ENCODE data around the gene SCLT1.

The SCLT1 gene

GRCh38 chr4:129131343-129131742, 38.0 kb upstream of the SCLT1 start:
- TF ChIP-seq REST (IDR thresholded peaks at IDR 0.05; ENCODE audit: insufficient read depth in 1 of 2, low read depth in 2 of 2, low read length in 2 of 2) (no peak), FOXP2 (optimal IDR thresholded peaks at IDR 0.05; ENCODE audit: borderline replicate concordance, extremely low read depth, extremely low read length, insufficient read depth) (no peak), TAF1 (IDR thresholded peaks at IDR 0.05; ENCODE audit: borderline replicate concordance, insufficient read depth, low read length) (no peak), SIN3A (IDR thresholded peaks at IDR 0.05; ENCODE audit: borderline replicate concordance, insufficient read depth, low read length) (no peak), POLR2AphosphoS5 (IDR thresholded peaks at IDR 0.05; ENCODE audit: low read depth, low read length) (no peak)

GRCh38 chr4:129129143-129129542, 35.8 kb upstream of the SCLT1 start:
- no peak for TF ChIP-seq TAF1 (IDR thresholded peaks at IDR 0.05; ENCODE audit: borderline replicate concordance, insufficient read depth, low read length)
- TF ChIP-seq SIN3A (IDR thresholded peaks at IDR 0.05; ENCODE audit: borderline replicate concordance, insufficient read depth, low read length) = no peak
- no peak for TF ChIP-seq POLR2AphosphoS5 (IDR thresholded peaks at IDR 0.05; ENCODE audit: low read depth, low read length)
- no peak for TF ChIP-seq REST (IDR thresholded peaks at IDR 0.05; ENCODE audit: insufficient read depth in 1 of 2, low read depth in 2 of 2, low read length in 2 of 2)

GRCh38 chr4:129117705-129118104, 24.4 kb upstream of the SCLT1 start:
- TF ChIP-seq SIN3A (IDR thresholded peaks at IDR 0.05; ENCODE audit: borderline replicate concordance, insufficient read depth, low read length) (no peak), POLR2AphosphoS5 (IDR thresholded peaks at IDR 0.05; ENCODE audit: low read depth, low read length) (no peak), FOXP2 (optimal IDR thresholded peaks at IDR 0.05; ENCODE audit: borderline replicate concordance, extremely low read depth, extremely low read length, insufficient read depth) (no peak)

- TF ChIP-seq FOXP2 (optimal IDR thresholded peaks at IDR 0.05; ENCODE audit: borderline replicate concordance, extremely low read depth, extremely low read length, insufficient read depth) (no peak), REST (IDR thresholded peaks at IDR 0.05; ENCODE audit: insufficient read depth in 1 of 2, low read depth in 2 of 2, low read length in 2 of 2) (no peak), POLR2AphosphoS5 (IDR thresholded peaks at IDR 0.05; ENCODE audit: low read depth, low read length) (no peak), TAF1 (IDR thresholded peaks at IDR 0.05; ENCODE audit: borderline replicate concordance, insufficient read depth, low read length) (no peak), SIN3A (IDR thresholded peaks at IDR 0.05; ENCODE audit: borderline replicate concordance, insufficient read depth, low read length) (no peak)
Measured at GRCh38 chr4:129113919-129114318, 20.6 kb upstream of the SCLT1 start.

GRCh38 chr4:129113434-129113833, 20.1 kb upstream of the SCLT1 start:
- TF ChIP-seq REST (IDR thresholded peaks at IDR 0.05; ENCODE audit: insufficient read depth in 1 of 2, low read depth in 2 of 2, low read length in 2 of 2) = no peak
- no peak for TF ChIP-seq SIN3A (IDR thresholded peaks at IDR 0.05; ENCODE audit: borderline replicate concordance, insufficient read depth, low read length)
- TF ChIP-seq FOXP2 (optimal IDR thresholded peaks at IDR 0.05; ENCODE audit: borderline replicate concordance, extremely low read depth, extremely low read length, insufficient read depth) = no peak
- TF ChIP-seq TAF1 (IDR thresholded peaks at IDR 0.05; ENCODE audit: borderline replicate concordance, insufficient read depth, low read length) = no peak
- no peak for TF ChIP-seq POLR2AphosphoS5 (IDR thresholded peaks at IDR 0.05; ENCODE audit: low read depth, low read length)
